ENCODE measurements around the gene TRIM24.

DNA sequence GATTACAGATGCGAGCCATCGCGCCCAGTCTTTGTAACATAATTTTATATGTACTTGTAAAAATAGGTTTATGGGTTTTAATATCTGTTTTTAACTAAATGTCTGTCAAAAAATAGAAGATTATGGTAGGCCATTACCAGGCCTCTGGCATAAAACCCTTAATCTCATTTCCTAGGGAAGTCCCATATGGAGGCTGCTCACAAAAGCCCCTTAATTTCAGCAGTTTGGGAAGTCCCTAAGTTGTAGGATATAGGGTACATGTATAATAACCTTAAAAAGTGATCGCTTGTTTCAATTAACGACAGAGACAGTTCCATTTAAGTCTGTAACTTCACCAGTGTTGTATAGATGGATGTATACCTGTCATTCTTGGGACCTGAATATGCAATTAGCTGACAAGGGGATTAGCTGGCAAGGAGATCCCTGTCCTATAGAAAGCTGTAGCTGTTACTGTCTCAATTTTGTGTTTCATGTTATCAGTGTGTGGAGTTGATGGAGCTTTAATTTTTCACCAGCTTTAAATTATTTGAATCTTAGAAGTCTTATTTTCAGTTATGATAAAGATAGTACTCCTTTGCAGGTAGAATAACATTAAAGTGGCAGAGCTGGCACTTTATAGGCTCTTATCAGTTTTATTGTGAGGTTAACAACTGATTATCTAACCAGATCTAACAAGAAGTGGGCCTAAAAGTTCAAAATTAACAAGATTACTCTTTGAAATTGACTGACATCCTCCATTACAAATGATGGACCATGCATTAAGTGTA is 10.5 kb downstream of the TRIM24 start:
- TF ChIP-seq ZNF274 (IDR thresholded peaks at IDR 0.05; ENCODE audit: low read depth, low read length): no peak
- no peak for TF ChIP-seq YY1 (IDR thresholded peaks at IDR 0.05; ENCODE audit: insufficient read depth, insufficient read length)
- no peak for TF ChIP-seq SUZ12 (IDR thresholded peaks at IDR 0.05; ENCODE audit: extremely low read depth, insufficient read depth, insufficient read length)

Measured in NT2/D1 (cell line).